ENCODE measurements around the gene SCN8A.

Gene SCN8A

DNA sequence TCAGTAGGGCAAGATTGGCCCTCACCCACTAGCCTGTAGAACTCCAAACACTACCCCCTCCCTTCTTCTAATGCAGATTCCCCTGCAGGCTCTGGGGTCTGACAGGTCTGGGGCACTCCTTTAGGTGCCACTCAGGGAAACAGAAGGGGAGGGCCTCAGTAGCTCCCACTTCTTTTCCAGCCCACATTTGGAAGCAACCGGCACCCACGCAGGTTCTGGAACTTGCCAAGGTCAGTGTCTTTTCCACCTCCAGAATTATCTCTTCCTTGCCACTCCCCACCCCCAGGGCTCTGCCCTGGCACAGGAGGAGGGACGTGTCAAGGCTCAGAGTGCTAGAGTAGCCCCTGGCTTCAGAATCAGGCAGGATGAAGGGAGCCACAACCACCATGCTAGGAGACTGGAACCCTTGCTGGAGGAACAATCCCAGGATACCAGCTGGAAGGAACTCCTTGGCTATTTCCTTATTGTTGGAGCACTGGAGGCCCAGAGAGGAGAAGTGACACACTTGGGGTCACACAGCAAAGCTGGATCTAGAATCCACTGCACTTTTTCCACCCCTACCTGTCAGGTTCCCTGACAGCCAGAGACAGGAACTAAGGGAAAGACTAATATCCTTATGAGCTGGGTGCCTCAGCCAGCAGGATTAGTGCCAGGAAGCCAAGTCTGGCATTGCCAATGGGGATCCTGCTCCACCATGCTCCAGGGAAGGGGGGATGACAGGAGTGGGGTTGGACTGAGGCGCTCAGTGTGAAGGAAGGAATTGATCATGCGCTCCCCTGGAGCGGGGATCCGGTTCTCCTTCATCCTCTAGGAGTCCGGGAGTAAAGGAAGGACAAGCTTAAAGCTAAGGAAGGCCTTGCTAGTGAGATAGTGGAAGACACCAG lies 259.3 kb downstream of the SCN8A start:
- in situ Hi-C loops (cut with MboI; ENCODE audit: low sequenced_read_pairs, unreplicated experiment), result no loop called here
- DNase-seq (ENCODE audit: low spot score), result no peak
- TF ChIP-seq, protein P1, sequence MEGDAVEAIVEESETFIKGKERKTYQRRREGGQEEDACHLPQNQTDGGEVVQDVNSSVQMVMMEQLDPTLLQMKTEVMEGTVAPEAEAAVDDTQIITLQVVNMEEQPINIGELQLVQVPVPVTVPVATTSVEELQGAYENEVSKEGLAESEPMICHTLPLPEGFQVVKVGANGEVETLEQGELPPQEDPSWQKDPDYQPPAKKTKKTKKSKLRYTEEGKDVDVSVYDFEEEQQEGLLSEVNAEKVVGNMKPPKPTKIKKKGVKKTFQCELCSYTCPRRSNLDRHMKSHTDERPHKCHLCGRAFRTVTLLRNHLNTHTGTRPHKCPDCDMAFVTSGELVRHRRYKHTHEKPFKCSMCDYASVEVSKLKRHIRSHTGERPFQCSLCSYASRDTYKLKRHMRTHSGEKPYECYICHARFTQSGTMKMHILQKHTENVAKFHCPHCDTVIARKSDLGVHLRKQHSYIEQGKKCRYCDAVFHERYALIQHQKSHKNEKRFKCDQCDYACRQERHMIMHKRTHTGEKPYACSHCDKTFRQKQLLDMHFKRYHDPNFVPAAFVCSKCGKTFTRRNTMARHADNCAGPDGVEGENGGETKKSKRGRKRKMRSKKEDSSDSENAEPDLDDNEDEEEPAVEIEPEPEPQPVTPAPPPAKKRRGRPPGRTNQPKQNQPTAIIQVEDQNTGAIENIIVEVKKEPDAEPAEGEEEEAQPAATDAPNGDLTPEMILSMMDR (IDR thresholded peaks at IDR 0.05; ENCODE audit: borderline replicate concordance, control extremely low read depth, extremely low read depth, insufficient read depth, missing control alignments), result no peak

DNA sequence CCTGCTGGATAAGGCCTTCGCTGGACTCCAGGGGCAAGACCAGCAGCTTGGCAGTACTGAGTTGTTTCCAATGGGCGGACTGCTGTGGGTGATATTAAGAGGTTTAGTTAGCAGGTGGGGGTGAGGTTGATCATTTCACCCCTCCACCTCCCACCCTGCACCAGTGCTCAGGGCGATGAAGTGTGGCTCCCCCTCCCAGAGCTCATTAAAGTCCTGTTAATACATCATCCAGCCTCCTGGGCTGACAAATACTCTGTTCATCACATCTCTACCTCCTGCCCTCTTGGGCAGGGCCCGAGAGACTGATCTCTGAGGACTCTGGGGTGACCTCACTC lies 259.9 kb downstream of the SCN8A start:
- TF ChIP-seq, protein P1 (IDR thresholded peaks at IDR 0.05; ENCODE audit: borderline replicate concordance, control extremely low read depth, extremely low read depth, insufficient read depth, missing control alignments), result no peak
- DNase-seq (ENCODE audit: low spot score), result no peak
- in situ Hi-C loops (cut with MboI; ENCODE audit: low sequenced_read_pairs, unreplicated experiment), result no loop called here

DNA sequence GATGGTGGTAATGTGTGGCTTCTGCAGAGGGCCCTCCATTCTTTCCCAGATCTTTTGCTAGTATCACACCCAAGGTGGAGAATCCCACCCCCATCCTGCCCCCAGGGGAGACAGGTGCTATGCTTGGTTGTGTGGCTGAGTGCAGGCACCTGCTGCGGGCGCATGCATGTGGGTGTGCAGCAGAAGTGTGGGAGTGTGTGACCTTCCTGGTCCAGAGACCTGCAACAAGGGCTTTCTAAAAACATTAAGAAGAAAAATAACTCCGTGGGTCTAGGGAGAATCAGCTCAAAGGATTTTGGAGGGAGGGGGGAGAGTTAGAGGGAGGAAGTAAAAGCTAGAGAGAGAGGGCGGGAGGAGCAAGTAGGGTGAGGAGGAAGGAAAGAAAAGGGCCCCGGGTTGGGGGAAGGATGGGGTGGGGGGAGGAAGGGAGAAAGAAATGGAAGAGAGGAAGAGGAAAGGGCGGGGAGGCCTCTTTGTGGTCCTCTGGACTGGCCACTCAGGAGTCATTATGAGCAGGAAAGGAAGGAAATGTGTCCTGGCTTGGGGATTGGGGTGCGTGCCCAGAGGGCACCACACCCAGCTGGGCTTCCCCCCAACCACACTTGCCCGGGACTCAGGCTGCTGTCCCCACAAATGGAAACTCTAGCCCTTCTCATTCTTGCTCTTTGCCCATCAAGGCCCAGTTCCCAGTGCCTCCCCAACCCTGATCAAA lies 260.5 kb downstream of the SCN8A start:
- DNase-seq (ENCODE audit: low spot score), result no peak
- in situ Hi-C loops (cut with MboI; ENCODE audit: low sequenced_read_pairs, unreplicated experiment), result no loop called here

DNA sequence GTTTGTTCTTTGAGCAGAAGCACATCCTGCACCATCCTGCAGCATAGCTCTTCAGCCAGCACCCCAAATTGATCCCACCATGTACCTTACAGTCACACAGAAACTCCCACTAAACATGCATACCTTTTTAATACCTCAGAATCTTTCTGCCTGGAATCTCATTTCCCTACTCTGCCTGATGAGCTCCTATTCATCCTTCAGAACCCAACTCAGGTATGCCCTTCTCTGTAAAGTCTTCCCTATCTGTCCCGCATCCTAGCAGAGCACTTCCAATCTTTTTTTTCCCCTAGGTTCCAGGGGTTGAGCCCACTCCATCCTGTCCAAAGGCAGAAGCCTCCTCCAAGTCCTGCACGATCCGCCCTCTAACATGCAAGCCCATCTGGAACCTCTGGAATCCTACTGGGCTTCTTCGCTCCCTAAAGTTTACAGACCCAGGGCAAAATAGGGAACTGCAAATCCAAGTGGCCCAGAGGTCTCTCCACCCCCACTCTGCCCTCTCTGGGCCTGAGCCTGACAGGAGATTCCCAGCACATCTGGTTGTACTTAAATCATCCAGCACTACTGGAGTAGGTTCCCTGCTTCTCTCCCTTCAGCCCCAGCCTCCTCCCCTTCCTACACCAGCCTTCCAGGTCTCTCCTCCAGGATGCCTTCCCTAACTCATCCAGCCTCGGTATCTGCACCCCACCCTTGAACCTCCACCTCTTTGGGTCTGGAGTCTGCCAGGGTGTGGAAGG lies 261.5 kb downstream of the SCN8A start:
- TF ChIP-seq, protein P1 (IDR thresholded peaks at IDR 0.05; ENCODE audit: borderline replicate concordance, control extremely low read depth, extremely low read depth, insufficient read depth, missing control alignments), result no peak
- no peak for DNase-seq (ENCODE audit: low spot score)
- in situ Hi-C loops (cut with MboI; ENCODE audit: low sequenced_read_pairs, unreplicated experiment), result no loop called here

More for the DNA sequence above, 260.5 kb downstream of the SCN8A start:
- TF ChIP-seq, protein P1 (IDR thresholded peaks at IDR 0.05; ENCODE audit: borderline replicate concordance, control extremely low read depth, extremely low read depth, insufficient read depth, missing control alignments), result no peak

DNA sequence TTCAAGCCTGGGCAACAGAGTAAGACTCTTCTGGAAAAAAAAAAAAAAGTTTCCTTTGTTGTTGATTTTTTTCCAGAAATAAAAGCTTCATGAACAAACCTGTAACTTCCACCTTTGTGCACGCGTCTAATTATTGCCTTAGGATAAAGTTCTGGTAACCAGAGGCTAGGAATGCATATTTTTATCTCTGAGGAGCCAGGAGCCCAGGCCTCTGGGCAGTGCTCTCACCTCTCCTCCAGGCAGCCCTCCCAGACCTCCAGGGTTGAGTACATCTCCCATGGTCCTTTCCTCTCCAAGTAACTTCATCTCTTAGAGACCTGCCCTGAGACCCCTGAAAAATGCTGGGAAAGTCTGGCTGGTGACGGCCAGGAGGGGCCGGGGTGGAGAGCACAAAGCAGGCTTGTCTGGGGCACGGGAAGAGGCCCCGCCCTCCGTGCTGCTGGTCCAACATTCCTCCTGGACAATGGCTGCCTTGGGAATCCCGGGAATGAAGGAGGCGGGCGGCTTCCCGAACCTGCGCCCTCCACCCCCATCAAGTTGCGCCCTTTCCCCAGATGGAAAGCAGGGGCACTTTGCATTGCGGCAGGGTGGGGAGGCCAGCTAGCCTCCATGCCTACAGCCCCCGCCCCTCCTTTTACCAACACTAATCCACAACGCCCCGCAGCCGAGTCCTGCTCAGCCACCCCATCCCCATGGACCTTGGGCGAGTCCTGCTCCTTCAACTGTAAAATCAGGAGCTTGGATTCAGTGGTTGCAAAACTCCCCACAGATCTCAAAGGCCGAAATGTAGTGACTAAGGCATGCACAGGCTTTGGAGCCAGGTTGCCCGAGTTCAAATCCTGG lies 264.8 kb downstream of the SCN8A start:
- TF ChIP-seq, protein P1 (IDR thresholded peaks at IDR 0.05; ENCODE audit: borderline replicate concordance, control extremely low read depth, extremely low read depth, insufficient read depth, missing control alignments), result no peak
- in situ Hi-C loops (cut with MboI; ENCODE audit: low sequenced_read_pairs, unreplicated experiment), result no loop called here
- no peak for DNase-seq (ENCODE audit: low spot score)

DNA sequence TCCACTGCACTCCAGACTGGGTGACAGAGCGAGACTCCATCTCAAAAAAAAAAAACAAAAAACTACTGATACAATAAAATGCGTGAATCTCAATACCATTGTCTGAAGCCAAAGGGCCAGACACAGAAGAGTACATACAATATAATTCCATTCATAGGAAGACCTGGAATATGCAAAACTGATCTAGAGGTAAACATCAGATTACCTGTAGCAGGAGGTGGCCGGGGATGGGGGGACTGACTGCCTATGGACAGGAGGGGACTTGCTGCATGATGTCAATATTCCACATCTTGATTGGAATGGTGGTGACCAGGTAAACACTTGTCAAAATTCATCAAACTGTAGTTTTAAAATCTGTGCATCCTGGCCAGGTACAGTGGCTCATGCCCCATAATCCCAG lies 270.0 kb downstream of the SCN8A start:
- in situ Hi-C loops (cut with MboI; ENCODE audit: low sequenced_read_pairs, unreplicated experiment), result no loop called here
- TF ChIP-seq, protein P1 (IDR thresholded peaks at IDR 0.05; ENCODE audit: borderline replicate concordance, control extremely low read depth, extremely low read depth, insufficient read depth, missing control alignments), result no peak
- DNase-seq (ENCODE audit: low spot score), result no peak

Data from GM13976 (cell line).